ENCODE measurements around the gene L1CAM. TPM values are rescaled to one million over a fixed set of nuclear protein-coding genes. Genes with fewer than 3 reads are reported as not detected.
A peak's percentile ranks its signal among the peaks of the same experiment; 100 is the strongest.

L1CAM gene
- total and polyA plus RNA-seq, 9 of the 15 experiments (the other 6 are each of a cell fraction or from before 2014, with no cell fraction given), result 0.09 to 0.86 (median 0.26) TPM; not detected in 3

- TF ChIP-seq EP400 (IDR thresholded peaks at IDR 0.05), result no peak
- no peak for TF ChIP-seq MBD1 (CRISPR knock-in tag; IDR thresholded peaks at IDR 0.05)
- no peak for TF ChIP-seq SP2 (IDR thresholded peaks at IDR 0.05; ENCODE audit: extremely low read depth, low read depth, low read length, poor library complexity, severe bottlenecking)
- peak; percentile 64 for TF ChIP-seq VEZF1 (CRISPR knock-in tag; IDR thresholded peaks at IDR 0.05)
- TF ChIP-seq NFE2 (IDR thresholded peaks at IDR 0.05; ENCODE audit: low read depth), result no peak
- TF ChIP-seq MECOM (CRISPR knock-in tag; IDR thresholded peaks at IDR 0.05), result no peak
- TF ChIP-seq KAT7 (CRISPR knock-in tag; IDR thresholded peaks at IDR 0.05; ENCODE audit: borderline replicate concordance), result peak; percentile 99; the same call in 1 of the 2 replicates
- TF ChIP-seq ZNF121 (CRISPR knock-in tag; conservative IDR thresholded peaks at IDR 0.05), result peak; percentile 31; the same call in 1 of the 2 replicates
- peak; percentile 94 for TF ChIP-seq ZNF146 (CRISPR knock-in tag; IDR thresholded peaks at IDR 0.05; ENCODE audit: unreplicated experiment)
- TF ChIP-seq ZNF277 (CRISPR knock-in tag; IDR thresholded peaks at IDR 0.05; ENCODE audit: borderline replicate concordance), result no peak
- peak; percentile 36; the same call in 1 of the 2 replicates for TF ChIP-seq JUND (IDR thresholded peaks at IDR 0.05; ENCODE audit: borderline replicate concordance, low read depth, low read length)
- peak; percentile 35; the same call in 1 of the 3 replicates for TF ChIP-seq JUND (tag; IDR thresholded peaks at IDR 0.05; ENCODE audit: borderline replicate concordance, low read depth, low read length)
- TF ChIP-seq RAD51 (IDR thresholded peaks at IDR 0.05; ENCODE audit: borderline replicate concordance, low read depth), result no peak
- no peak for TF ChIP-seq TBP (optimal IDR thresholded peaks at IDR 0.05; ENCODE audit: low read depth, low read length)
- no peak for TF ChIP-seq THAP7 (CRISPR knock-in tag; IDR thresholded peaks at IDR 0.05)
- no peak for TF ChIP-seq L3MBTL2 (IDR thresholded peaks at IDR 0.05)
- TF ChIP-seq ZNF436 (CRISPR knock-in tag; IDR thresholded peaks at IDR 0.05), result no peak
- no peak for TF ChIP-seq DIDO1 (tag; IDR thresholded peaks at IDR 0.05; ENCODE audit: low read depth)
- peak; percentile 71 for TF ChIP-seq TCF3 (CRISPR knock-in tag; IDR thresholded peaks at IDR 0.05)
- no peak for TF ChIP-seq HNRNPL (IDR thresholded peaks at IDR 0.05; ENCODE audit: low read depth, low read length)
- no peak for TF ChIP-seq TCF15 (CRISPR knock-in tag; IDR thresholded peaks at IDR 0.05)
- peak; percentile 81 for TF ChIP-seq CREM (IDR thresholded peaks at IDR 0.05; ENCODE audit: low read depth)
- TF ChIP-seq SRSF9 (IDR thresholded peaks at IDR 0.05; ENCODE audit: borderline replicate concordance, low read depth, low read length), result no peak
- no peak for TF ChIP-seq GABPB2 (CRISPR knock-in tag; conservative IDR thresholded peaks at IDR 0.05)
- TF ChIP-seq SMARCA5 (IDR thresholded peaks at IDR 0.05), result no peak
Measured at GRCh38 chrX:153875391-153876111, 10.4 kb downstream of the L1CAM start (continued).

All from K562 (cell line).